HG03135 (cell line): ENCODE measurements around the gene HIGD1C.
A peak's percentile ranks its signal among the peaks of the same experiment; 100 is the strongest.
"Not testable (repeated sequence)": the region's sequence is repeated elsewhere in the genome, so short reads cannot be mapped to it uniquely, and the experiment has no call there.

Experiments used
- ATAC-seq: cut with Tn5 transposase; IDR thresholded peaks from one replicate; pipeline ENCODE4 v1.9.1; 2021; ENCODE audit warnings: mild to moderate bottlenecking, moderate library complexity; ENCODE audit not compliant: unreplicated experiment

Gene HIGD1C

GRCh38 chr12:50933459-50934124, 18.8 kb upstream of the HIGD1C start:
- ATAC-seq: no peak

DNA sequence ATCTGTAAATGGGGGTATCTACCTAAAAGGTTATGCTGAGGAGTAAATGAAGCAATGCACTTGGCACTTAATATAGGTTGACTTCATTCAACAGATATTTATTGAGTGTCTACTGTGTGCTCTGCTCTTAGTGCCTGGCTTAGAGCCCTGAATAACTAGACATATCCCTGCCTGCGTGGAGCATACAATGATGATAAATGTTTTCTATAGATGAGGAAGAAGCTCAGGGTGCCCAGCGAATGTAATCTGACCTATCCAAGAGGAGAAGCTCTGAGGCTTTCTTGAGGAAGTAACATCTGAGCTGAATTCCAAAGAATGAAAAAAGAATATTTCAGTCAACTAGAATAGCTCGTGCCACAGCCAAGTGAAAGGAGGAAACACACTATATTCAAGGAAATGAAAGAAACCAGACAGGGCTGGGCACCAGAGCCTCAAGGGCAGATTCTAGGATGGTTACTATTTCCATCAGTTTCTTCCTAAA, 17.9 kb upstream of the HIGD1C start:
- ATAC-seq: no peak

DNA sequence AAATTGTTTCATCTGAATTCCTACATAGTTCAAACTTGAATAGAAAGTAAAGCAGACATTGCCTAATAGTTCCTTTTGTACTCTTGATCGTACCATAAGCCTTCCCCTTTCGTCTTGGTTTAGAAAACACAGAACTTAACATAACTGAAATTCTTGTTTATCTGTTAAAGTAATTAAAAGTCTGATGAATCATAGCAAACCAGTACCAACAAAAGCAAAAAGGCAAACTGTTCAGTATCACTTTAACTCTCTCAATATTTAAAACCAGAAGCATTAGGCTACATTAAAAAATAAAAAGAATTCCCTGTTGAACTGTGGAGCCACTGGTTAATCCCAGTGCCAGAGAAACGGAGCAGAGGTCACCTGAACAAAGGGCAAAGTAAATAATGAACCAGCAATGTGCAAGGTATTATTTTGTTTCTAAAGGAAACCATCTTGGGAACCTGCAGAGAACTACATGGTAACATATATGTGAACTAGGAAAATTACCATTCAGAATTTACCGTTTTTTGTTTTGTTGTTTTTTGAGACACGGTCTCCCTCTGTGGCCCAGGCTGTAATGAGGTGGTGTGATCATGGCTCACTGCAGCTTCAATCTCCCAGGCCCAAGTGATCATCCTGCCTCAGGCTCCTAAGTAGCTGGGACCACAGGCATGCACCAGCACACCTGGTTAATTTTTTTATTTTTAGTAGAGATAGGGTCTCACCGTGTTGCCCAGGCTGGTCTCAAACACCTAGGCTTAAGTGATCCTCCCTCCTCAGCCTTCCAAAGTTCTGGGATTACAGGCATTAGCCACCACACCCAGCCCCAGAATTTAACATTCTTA, 17.1 kb upstream of the HIGD1C start:
- ATAC-seq: no peak

DNA sequence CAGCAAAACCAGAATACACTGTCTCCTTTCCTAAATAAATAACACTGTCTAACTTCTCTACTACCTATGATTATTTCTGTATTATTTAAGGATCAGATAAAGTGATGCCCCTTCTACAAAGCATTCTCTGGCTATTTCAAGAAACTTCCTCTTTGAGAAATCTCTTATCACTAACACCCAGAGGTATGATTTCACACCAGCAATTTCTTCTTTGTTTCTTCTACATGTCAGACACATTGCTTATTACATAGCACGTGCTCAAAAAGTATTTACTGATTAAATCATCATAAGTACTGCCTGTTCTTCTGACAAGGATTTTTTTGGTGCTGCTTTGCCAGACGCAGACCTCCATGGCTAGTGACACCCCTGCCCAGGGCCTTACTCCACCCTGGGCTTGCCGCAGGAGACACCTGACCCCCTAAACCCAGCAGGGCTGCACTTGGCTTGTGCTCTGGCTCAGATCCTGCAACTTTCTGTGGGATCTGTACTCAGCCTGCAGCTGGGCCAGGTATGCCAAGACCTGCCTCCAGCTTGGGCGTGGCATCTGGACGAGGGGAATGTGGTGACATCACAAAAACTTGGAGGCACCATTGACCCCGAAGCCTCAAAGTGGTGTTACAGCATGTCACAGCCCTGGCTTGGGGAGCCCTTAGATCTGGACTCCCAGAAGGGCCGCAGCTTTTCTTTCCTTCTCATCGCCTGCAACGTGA, 15.4 kb upstream of the HIGD1C start:
- ATAC-seq: no peak

DNA sequence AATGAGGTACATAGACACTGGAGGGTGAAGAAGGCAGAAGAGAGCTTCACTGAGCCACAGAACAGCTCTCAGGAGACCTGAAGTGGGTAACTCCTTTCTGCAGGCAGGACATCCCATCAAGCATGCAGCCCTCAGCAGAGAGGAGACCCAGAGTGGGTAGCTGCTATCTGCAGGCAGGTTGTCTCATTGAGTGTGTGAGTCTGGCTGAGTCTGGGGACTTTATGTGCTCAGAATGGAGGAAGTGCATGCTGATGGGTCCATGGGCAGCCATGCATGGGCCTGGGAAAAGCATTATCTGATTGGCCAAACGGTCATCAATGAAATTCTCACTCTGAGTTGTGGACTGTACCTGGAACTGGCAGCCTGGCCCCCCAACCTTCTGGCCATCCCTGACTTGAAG, 14.7 kb upstream of the HIGD1C start:
- ATAC-seq: no peak

GRCh38 chr12:50947933-50948626, 4.3 kb upstream of the HIGD1C start:
- no peak for ATAC-seq

- no peak for ATAC-seq
These were observed 3.5 kb upstream of the HIGD1C start for GRCh38 chr12:50948798-50949197.

- ATAC-seq: no peak
These were observed 2.5 kb upstream of the HIGD1C start for GRCh38 chr12:50949801-50950302.

DNA sequence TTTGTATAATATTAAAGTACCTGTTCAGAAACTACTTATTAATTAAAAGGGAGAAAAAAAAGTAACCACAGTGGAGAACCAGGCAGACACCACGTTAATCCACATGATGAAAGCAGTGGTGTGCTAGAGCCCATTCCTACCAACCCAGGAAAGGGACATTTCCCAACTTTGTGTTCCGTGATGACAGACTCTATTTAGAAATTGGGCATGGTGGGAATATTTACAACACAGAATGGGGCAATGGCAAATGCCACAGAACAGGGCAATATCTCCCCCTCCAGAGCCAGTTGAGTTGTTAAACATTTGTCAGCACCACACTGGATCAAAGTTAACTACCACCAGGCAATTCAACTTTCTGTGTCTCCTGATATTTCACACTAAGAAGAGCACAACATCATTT, 1.2 kb upstream of the HIGD1C start:
- no peak for ATAC-seq

GRCh38 chr12:50953047-50953446, 703 bp downstream of the HIGD1C start:
- no peak for ATAC-seq

DNA sequence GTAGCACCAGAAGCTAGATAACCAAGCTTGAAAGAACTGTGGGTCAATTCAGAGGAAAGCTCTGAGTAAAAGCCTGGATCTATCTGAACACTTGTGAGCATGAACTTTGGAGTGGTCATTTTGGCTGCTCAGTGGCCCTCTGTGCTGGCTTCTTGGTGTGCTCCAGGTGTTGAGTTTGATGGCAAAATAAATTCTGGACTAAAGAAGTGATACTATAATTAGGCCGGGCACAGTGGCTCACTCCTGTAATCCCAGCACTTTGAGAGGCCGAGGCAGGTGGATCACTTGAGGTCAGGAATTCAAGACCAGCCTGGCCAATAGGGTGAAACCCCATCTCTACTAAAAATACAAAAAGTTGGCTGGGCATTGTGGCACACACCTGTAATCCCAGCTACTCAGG, 2.4 kb downstream of the HIGD1C start:
- not testable (repeated sequence) for ATAC-seq

GRCh38 chr12:50955288-50955687, 2.9 kb downstream of the HIGD1C start:
- ATAC-seq: no peak

DNA sequence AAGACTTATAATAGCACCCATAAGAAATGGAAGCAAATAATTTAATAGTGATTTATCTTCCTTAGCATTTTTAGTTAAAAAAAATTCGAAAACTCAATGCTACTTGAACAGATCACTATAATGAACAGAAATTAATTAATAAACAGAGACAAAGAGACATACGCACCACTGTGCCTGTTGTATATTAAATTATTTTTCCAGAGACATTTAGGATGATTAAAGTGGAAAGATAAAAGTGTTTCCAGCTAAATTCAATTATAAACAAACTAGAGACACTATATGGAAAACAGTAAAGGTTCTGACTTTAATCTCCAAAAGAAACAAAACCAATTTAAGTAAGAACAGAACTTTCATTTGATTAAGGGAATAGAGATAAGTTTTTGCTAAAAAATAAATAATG, 3.4 kb downstream of the HIGD1C start:
- no peak for ATAC-seq

GRCh38 chr12:50960130-50960529, 7.8 kb downstream of the HIGD1C start:
- ATAC-seq: no peak

DNA sequence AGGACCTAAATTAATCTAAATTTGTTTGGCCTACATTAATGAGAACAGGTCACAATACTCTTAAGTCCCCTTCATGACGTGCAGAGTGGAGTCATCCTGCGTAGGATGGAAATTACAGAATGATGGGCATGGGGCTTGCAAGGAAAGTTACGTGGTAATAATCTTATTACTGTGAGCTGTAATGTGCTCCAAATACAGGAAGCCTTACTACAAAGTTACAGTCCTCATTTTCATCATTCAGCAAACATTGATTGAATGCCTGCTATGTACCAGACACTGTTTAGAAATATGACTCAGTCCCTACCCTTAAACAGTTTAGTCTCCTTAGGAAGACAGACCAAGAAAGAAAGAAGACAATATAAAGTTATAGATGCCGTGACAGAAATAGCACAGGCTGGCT, 9.4 kb downstream of the HIGD1C start:
- no peak for ATAC-seq

DNA sequence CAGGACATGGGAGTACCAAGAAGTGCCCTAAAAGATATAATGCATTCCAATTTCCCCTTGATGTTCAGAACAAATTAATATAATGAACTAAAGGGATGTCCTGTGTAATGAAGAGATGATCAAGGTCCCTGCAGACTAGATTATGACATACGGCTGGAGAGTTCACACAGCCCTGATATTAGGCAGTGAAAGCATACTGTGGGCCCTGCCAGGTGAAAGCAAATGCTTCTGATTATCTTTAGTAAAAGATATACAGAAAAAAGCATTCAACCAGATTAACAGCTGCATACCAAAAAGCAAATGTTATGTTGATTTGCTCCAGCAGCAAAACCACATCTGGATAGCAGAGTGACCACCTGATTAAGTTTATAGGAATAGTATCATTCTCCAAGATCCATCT, 12.1 kb downstream of the HIGD1C start:
- ATAC-seq: no peak

DNA sequence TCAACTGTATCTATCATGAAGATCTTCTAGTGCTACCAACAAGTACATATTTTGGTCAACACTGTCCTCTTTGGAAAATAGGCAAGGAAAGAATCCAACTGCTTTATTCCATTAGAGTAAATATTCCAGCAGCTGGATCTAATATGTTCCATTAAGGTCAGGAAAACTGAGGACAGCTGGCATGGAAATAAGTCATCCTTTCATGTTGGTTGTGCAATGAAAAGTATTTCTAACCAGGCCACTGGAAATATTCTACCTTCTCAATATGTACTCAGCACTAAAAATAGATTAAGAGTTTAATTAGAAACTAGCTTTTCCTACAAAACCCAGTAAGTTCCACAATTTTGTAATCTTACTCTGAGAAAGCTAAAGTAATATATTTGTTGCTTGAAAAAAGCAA, 19.6 kb downstream of the HIGD1C start:
- ATAC-seq: no peak

- peak; percentile 62 for ATAC-seq
These were observed 27.2 kb downstream of the HIGD1C start for GRCh38 chr12:50979369-50980052.

DNA sequence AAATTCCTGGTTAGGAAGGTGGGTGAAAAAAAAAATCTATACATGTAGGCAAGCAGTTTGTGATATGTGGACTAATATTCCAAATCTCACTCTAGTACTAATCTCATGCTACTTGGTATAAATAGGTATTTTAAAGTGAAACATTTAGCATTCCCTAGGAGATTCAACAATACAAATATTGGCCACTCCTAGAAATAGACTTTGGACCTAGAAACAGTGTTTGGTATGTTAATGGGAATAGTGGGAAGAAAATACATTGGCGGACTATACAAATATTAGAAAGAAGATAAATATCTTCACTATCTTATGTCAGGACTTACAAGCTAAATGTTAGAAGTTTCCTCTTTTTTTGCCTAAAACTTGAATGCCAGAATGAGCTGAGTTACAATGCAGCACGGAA, 28.2 kb downstream of the HIGD1C start:
- ATAC-seq: no peak
